OCI-LY1 (cell line): ENCODE results near the gene NPB.

Experiments
- CTCF ChIP-seq: fragments of 200-600 bp; sonication (generic), shearing (Covaris generic); IDR thresholded peaks from 2 replicates; pipeline ENCODE4 v1.5.1; 2017; ENCODE audit warnings: mild to moderate bottlenecking, antibody characterized with exemption, low read length, moderate library complexity, mixed read lengths
- EZH2 ChIP-seq: fragments of 200-600 bp; sonication (generic), shearing (Covaris generic); IDR thresholded peaks from 2 replicates; pipeline ENCODE4 v1.8.0; 2017; ENCODE audit warnings: borderline replicate concordance, mixed run types, mild to moderate bottlenecking, antibody characterized with exemption, low read length, moderate library complexity, mixed read lengths

GRCh38 chr17:81942167-81942553 lies 40.1 kb downstream of the NPB start:
- TF ChIP-seq CTCF: no peak
- no peak for TF ChIP-seq EZH2
